ENCODE measurements around the gene BCAS3.

- TF ChIP-seq, protein P1, sequence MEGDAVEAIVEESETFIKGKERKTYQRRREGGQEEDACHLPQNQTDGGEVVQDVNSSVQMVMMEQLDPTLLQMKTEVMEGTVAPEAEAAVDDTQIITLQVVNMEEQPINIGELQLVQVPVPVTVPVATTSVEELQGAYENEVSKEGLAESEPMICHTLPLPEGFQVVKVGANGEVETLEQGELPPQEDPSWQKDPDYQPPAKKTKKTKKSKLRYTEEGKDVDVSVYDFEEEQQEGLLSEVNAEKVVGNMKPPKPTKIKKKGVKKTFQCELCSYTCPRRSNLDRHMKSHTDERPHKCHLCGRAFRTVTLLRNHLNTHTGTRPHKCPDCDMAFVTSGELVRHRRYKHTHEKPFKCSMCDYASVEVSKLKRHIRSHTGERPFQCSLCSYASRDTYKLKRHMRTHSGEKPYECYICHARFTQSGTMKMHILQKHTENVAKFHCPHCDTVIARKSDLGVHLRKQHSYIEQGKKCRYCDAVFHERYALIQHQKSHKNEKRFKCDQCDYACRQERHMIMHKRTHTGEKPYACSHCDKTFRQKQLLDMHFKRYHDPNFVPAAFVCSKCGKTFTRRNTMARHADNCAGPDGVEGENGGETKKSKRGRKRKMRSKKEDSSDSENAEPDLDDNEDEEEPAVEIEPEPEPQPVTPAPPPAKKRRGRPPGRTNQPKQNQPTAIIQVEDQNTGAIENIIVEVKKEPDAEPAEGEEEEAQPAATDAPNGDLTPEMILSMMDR (IDR thresholded peaks at IDR 0.05 in 8 of 11, conservative IDR thresholded peaks at IDR 0.05 in 3 of 11), result no peak
- no peak for TF ChIP-seq POLR2AphosphoS5 (IDR thresholded peaks at IDR 0.05)
- no peak for TF ChIP-seq POLR2A (IDR thresholded peaks at IDR 0.05)
These were observed 31.6 kb upstream of the BCAS3 start for GRCh38 chr17:60645918-60646523.

Data from spleen (tissue), 7 donors.